SK-N-SH (cell line): ENCODE results near the gene SLBP. TPM values are rescaled to one million over a fixed set of nuclear protein-coding genes. Genes with fewer than 3 reads are reported as not detected.

ENCODE experiments used
- CTCF ChIA-PET: fragments of 300-600, 350-600 bp; formaldehyde crosslinking; extraction: SDS; loops from one replicate; lab custom pipeline; 2021; lab: Yijun Ruan, JAX
- POLR2A ChIA-PET: fragments of 350-600 bp; sonication (Branson Sonifier 250); formaldehyde crosslinking; extraction: SDS; loops from one replicate; lab custom pipeline; 2020; ENCODE audit warnings: antibody characterized with exemption, inconsistent platforms; lab: Yijun Ruan, JAX
- DNase-seq: peaks from one replicate; pipeline ENCODE4 v3.0.0; 2012
- H2AFZ ChIP-seq: fragments of 200-600 bp; sonication (generic); 2 replicates; pipeline ENCODE4 v1.8.1; 2016; ENCODE audit warnings: antibody characterized with exemption, mild to moderate bottlenecking, low read depth
- H3F3A ChIP-seq: fragments of 200-600 bp; sonication (generic); replicated peaks from 2 replicates; pipeline ENCODE3; 2016; ENCODE audit warnings: antibody characterized with exemption, mild to moderate bottlenecking; ENCODE audit not compliant: insufficient read depth
- H3K27ac ChIP-seq, 2 experiments: fragments of 200-500 bp in 1 of 2; fragments of 200-600 bp in 1 of 2; sonication (Bioruptor generic) in 1 of 2; sonication (generic), shearing (Covaris generic) in 1 of 2; 2 replicates each; pipeline versions ENCODE4 v1.5.1 to v1.6.1; 2014 to 2016; ENCODE audit warnings: low read depth in 2 of 2, inconsistent platforms in 1 of 2, low read length in 1 of 2, mild to moderate bottlenecking in 1 of 2, mixed read lengths in 1 of 2
- H3K27me3 ChIP-seq: fragments of 200-600 bp; sonication (generic), shearing (Covaris generic); 2 replicates; pipeline ENCODE4 v1.6.1; 2016; ENCODE audit warnings: mixed run types; ENCODE audit not compliant: insufficient read depth
- H3K36me3 ChIP-seq, 2 experiments: fragments of 200-500 bp in 1 of 2; fragments of 200-600 bp in 1 of 2; sonication (Bioruptor generic) in 1 of 2; sonication (generic) in 1 of 2; replicated peaks in 1 of 2; 2 replicates each; pipeline versions ENCODE3 to v1.5.1; 2014 to 2016; ENCODE audit warnings: low read length in 1 of 2, mild to moderate bottlenecking in 1 of 2; ENCODE audit not compliant: insufficient read depth in 2 of 2, control insufficient read depth in 1 of 2
- H3K4me1 ChIP-seq, 2 experiments: fragments of 200-500 bp in 1 of 2; fragments of 200-600 bp in 1 of 2; sonication (Bioruptor generic) in 1 of 2; sonication (generic), shearing (Covaris generic) in 1 of 2; 2 replicates each; pipeline versions ENCODE4 v1.5.1 to v1.6.1; 2014 to 2016; ENCODE audit warnings: low read depth in 1 of 2, low read length in 1 of 2, mixed run types in 1 of 2; ENCODE audit not compliant: insufficient read depth in 2 of 2, control insufficient read depth in 1 of 2
- H3K4me2 ChIP-seq: fragments of 200-600 bp; sonication (generic), shearing (Covaris generic); 2 replicates; pipeline ENCODE4 v1.6.1; 2017; ENCODE audit warnings: mixed run types
- H3K4me3 ChIP-seq, 2 experiments: fragments of 200-500 bp in 1 of 2; fragments of 200-600 bp in 1 of 2; sonication (Bioruptor generic) in 1 of 2; sonication (generic), shearing (Covaris generic) in 1 of 2; 2 replicates each; pipeline versions ENCODE4 v1.5.1 to v1.8.1; 2014 to 2016; ENCODE audit warnings: low read depth in 2 of 2, inconsistent platforms in 1 of 2, low read length in 1 of 2, mild to moderate bottlenecking in 1 of 2, mixed read lengths in 1 of 2, moderate library complexity in 1 of 2
- H3K79me2 ChIP-seq: fragments of 200-600 bp; sonication (generic); 2 replicates; pipeline ENCODE4 v1.8.1; 2017; ENCODE audit warnings: mild to moderate bottlenecking; ENCODE audit not compliant: insufficient read depth
- H3K9ac ChIP-seq: fragments of 200-600 bp; sonication (generic); 2 replicates; pipeline ENCODE4 v1.6.1; 2017; ENCODE audit warnings: mixed run types
- H3K9me2 ChIP-seq: fragments of 200-600 bp; sonication (generic); 2 replicates; pipeline ENCODE4 v1.6.1; 2017; ENCODE audit warnings: mixed run types
- H3K9me3 ChIP-seq: fragments of 200-600 bp; sonication (generic); 2 replicates; pipeline ENCODE4 v1.6.1; 2017; ENCODE audit warnings: mixed run types, mild to moderate bottlenecking, moderate library complexity
- H4K20me1 ChIP-seq: fragments of 200-600 bp; sonication (generic); 2 replicates; pipeline ENCODE4 v1.6.1; 2017; ENCODE audit warnings: mild to moderate bottlenecking, mixed run types; ENCODE audit not compliant: insufficient read depth
- EZH2phosphoT487 ChIP-seq: fragments of 200-600 bp; sonication (generic); IDR thresholded peaks from 2 replicates; pipeline ENCODE4 v1.6.1; 2017; ENCODE audit warnings: low read depth, mixed run types, mild to moderate bottlenecking, antibody characterized with exemption, moderate library complexity, borderline replicate concordance
- FOXM1 ChIP-seq: IDR thresholded peaks from 2 replicates; pipeline ENCODE4 v1.4.0; 2012; ENCODE audit warnings: low read depth, mild to moderate bottlenecking
- JUND ChIP-seq: IDR thresholded peaks from 2 replicates; pipeline ENCODE4 v1.4.0; 2012
- MXI1 ChIP-seq: IDR thresholded peaks from 2 replicates; pipeline ENCODE4 v1.6.1; 2012; ENCODE audit warnings: mild to moderate bottlenecking, low read depth, low read length, improper control_type of control experiment
- NFIC ChIP-seq: IDR thresholded peaks from 2 replicates; pipeline ENCODE4 v1.4.0; 2012; ENCODE audit warnings: borderline replicate concordance
- POLR2AphosphoS5 ChIP-seq: IDR thresholded peaks from 2 replicates; pipeline ENCODE4 v1.6.1; 2012; ENCODE audit warnings: low read depth, low read length
- RCOR1 ChIP-seq: fragments of 150-350 bp; IDR thresholded peaks from 2 replicates; pipeline ENCODE4 v1.6.1; 2017; ENCODE audit warnings: antibody characterized with exemption, low read length
- RFX5 ChIP-seq: IDR thresholded peaks from 2 replicates; pipeline ENCODE4 v1.6.1; 2012; ENCODE audit warnings: mild to moderate bottlenecking, improper control_type of control experiment, low read length
- SIN3A ChIP-seq: IDR thresholded peaks from 2 replicates; pipeline ENCODE4 v1.6.1; 2012; ENCODE audit warnings: low read depth, mild to moderate bottlenecking, low read length, moderate library complexity, borderline replicate concordance
- TAF1 ChIP-seq: IDR thresholded peaks from 2 replicates; pipeline ENCODE4 v1.6.1; 2012; ENCODE audit warnings: low read depth, mild to moderate bottlenecking, low read length, moderate library complexity, borderline replicate concordance
- TEAD4 ChIP-seq: IDR thresholded peaks from 2 replicates; pipeline ENCODE4 v1.4.0; 2012; ENCODE audit warnings: mild to moderate bottlenecking, borderline replicate concordance; ENCODE audit not compliant: insufficient read depth
- USF1 ChIP-seq: IDR thresholded peaks from 2 replicates; pipeline ENCODE4 v1.4.0; 2012; ENCODE audit warnings: low read depth, borderline replicate concordance
- USF2 ChIP-seq: fragments of 150-350 bp; IDR thresholded peaks from 2 replicates; pipeline ENCODE4 v1.6.1; 2017; ENCODE audit warnings: antibody characterized with exemption, low read length, low read depth, borderline replicate concordance
- YY1 ChIP-seq: IDR thresholded peaks from 2 replicates; pipeline ENCODE4 v1.4.0; 2012; ENCODE audit warnings: low read depth, mild to moderate bottlenecking
- WGBS: methylation state at CpG from one replicate; pipeline ENCODE4 v1.1.6; 2017; ENCODE audit warnings: low lambda C conversion rate; 5-methylcytosine and 5-hydroxymethylcytosine counted together
- polyA plus RNA-seq, 3 experiments: library from polyadenylated mRNA; depleted of rRNA; stranded (reverse); fragments of >200 nt; gene quantifications; 2 replicates each; pipeline ENCODE4 v1.2.3, GENCODE V29; 2012
- TF ChIP-seq, protein P1 (sequence below): IDR thresholded peaks from 2 replicates; pipeline ENCODE4 v1.4.0; 2012; ENCODE audit warnings: low read depth, borderline replicate concordance

The SLBP gene
- polyA plus RNA-seq, 1 of the 3 experiments (the other 2 are of a cell fraction) = 51.5 TPM

GRCh38 chr4:1714303-1715001 lies 2.3 kb upstream of the SLBP start (continued):
- TF ChIP-seq TAF1 (no peak), USF1 (no peak), YY1 (no peak), JUND (no peak)
- TF ChIP-seq, all 33 proteins: peak for 0

DNA sequence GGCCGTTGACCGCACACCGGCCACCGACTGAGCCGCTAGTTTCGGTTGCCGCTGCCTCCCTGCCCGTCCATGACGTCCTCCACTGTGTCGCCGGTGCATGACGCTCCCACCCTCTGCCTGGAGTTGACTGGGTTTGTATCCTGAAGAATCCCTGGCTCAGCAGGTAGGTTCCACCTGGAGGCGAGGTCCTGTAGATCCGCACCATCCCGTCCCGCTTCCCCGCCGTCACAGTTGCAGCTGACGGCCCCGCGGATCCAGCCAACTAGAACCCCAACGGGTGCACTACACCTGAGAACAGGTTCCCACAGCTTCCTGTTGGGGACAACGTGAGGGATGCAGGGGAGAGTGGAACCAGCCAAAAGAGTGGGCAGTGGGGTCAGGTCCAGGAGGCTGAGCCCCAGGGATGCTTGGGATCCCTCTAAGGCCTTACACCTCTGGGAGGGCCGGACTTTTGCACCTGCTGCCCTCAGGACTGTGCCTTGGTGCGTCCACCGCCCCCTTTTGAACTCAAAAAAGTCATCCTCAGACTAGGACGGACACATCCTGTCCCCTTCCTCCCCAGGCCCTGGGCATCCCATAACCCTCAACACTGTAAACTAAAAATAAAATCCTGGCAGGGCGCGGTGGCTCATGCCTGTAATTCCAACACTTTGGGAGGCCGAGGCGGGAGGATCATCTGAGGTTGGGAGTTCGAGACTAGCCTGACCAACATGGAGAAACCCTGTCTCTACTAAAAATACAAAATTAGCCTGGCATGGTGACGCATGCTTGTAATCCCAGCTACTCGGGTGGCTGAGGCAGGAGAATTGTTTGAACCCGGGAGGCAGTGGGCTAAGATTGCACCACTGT lies 1.1 kb upstream of the SLBP start:
- H3K79me2 ChIP-seq = peaks cover 87% of the 10 kb centered on the region
- no peak for TF ChIP-seq NFIC
- TF ChIP-seq TAF1 = no peak; the same call in 1 of the 2 replicates
- no peak for TF ChIP-seq POLR2AphosphoS5
- TF ChIP-seq SIN3A = no peak
- no peak for TF ChIP-seq YY1
- TF ChIP-seq, protein P1, sequence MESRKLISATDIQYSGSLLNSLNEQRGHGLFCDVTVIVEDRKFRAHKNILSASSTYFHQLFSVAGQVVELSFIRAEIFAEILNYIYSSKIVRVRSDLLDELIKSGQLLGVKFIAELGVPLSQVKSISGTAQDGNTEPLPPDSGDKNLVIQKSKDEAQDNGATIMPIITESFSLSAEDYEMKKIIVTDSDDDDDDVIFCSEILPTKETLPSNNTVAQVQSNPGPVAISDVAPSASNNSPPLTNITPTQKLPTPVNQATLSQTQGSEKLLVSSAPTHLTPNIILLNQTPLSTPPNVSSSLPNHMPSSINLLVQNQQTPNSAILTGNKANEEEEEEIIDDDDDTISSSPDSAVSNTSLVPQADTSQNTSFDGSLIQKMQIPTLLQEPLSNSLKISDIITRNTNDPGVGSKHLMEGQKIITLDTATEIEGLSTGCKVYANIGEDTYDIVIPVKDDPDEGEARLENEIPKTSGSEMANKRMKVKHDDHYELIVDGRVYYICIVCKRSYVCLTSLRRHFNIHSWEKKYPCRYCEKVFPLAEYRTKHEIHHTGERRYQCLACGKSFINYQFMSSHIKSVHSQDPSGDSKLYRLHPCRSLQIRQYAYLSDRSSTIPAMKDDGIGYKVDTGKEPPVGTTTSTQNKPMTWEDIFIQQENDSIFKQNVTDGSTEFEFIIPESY = no peak
- TF ChIP-seq USF2 = no peak
- TF ChIP-seq EZH2phosphoT487 = no peak
- TF ChIP-seq RFX5 = no peak
- TF ChIP-seq TEAD4 = no peak
- no peak for TF ChIP-seq MXI1
- TF ChIP-seq FOXM1 = no peak
- TF ChIP-seq JUND = no peak
- TF ChIP-seq RCOR1 = no peak
- H3K9ac ChIP-seq = peak overlapping the region; percentile 100
- H3K4me2 ChIP-seq = peak overlapping the region; percentile 99
- POLR2A ChIA-PET = interaction anchor here (2.1 kb wide), 1 partner anchor 7 kb away, joined by 16 read pairs; the partner anchor contains the start of genes TACC3 and TMEM129
- H3K27ac ChIP-seq = peak overlapping the region; percentile 65 to 90
- H3K4me3 ChIP-seq = peak overlapping the region; percentile 77 to 97
- H3F3A ChIP-seq = peaks cover 24% of the 10 kb centered on the region
- H4K20me1 ChIP-seq = peaks cover 29% of the 10 kb centered on the region
- H3K4me1 ChIP-seq = peaks cover 22 to 23% of the 10 kb centered on the region in 2 experiments; a peak in 2 of 4 replicates
- H3K9me3 ChIP-seq = no peaks in the 10 kb centered on the region
- no peak for DNase-seq
- H3K27me3 ChIP-seq = no peaks in the 10 kb centered on the region
- WGBS = 27% methylated on average over 31 of the region's 35 CpGs
- H3K36me3 ChIP-seq = peaks cover 26% of the 10 kb centered on the region in 2 experiments
- H3K9me2 ChIP-seq = no peaks in the 10 kb centered on the region
- CTCF ChIA-PET = interaction anchor here (1.1 to 2.1 kb wide), 3 partner anchors 20 to 35 kb away, joined by 3 to 19 read pairs (median 4); no protein-coding TSS in a partner anchor
- peak overlapping the region; percentile 65 for H2AFZ ChIP-seq
